ENCODE data around the gene TNS3.

The TNS3 gene

DNA sequence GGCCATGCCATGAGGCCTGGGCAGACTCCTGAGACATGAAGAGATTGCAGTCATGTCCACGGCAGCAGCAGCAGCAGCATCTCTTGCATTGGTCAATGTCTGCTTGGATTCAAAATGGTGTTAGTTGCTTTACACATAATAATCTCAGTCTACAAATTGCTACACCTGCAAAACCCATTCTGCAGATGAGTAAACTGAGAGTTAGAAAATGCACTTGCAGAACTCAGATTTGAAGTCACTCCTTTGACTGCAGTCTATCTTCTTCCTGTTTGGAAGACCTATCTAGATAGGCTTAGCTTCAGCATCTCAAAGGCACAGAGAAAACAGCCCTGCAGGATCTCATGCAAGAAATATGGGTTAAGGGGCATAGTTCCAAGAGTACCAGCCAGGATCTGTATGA, 350.3 kb downstream of the TNS3 start:
- DNase-seq = no peak

GRCh38 chr7:47231032-47231431, 350.9 kb downstream of the TNS3 start:
- DNase-seq = no peak

DNA sequence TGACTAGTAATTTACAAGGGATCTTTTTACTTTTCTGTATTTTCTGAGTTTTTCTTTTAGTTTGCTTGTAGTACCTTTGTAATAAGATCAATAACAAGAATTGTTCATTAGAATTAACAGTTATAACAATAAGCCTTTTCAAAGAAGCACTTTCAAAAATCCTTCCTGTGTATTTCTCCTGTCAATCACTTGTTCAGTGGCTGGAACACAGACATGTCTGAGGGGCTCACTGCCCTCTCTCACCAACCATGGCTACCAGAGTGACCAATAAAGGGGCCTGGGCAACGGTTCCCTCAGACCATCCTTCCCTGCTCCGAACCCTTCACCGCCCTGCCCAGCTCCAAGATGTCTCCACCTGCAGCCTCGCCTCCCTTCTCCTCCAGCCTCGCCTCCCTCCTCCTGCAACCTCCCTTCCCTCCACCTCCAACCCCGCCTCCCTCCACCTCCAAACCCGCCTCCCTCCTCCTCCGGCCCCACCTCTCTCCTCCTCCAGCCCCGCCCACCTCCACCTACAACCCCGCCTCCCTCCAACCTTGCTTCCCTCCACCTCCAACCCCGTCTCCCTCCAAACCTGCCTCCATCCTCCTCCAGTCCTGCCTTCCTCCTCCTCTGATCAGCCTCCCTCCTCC, 353.4 kb downstream of the TNS3 start:
- DNase-seq = no peak

GRCh38 chr7:47227762-47228177, 354.1 kb downstream of the TNS3 start:
- DNase-seq = no peak

- no peak for DNase-seq
Measured at GRCh38 chr7:47226696-47227095, 355.2 kb downstream of the TNS3 start.

- DNase-seq = no peak
Measured at GRCh38 chr7:47225387-47226131, 356.4 kb downstream of the TNS3 start.

All from activated CD4-positive, alpha-beta T cell treated with anti-CD3 and anti-CD28 coated beads, Interleukin-10, Interleukin-2, amounts not matched to agents 100 ng/mL and 50 ng/mL, durations not matched to agents 16 hours and 8 hours (primary cell).